ENCODE measurements around the gene NXPE3. TPM values are rescaled to one million over a fixed set of nuclear protein-coding genes. Genes with fewer than 3 reads are reported as not detected.

Gene NXPE3
- total and polyA plus RNA-seq, 9 of the 15 experiments (the other 6 are each of a cell fraction or from before 2014, with no cell fraction given) = 0.25 to 2.5 (median 0.95) TPM

DNA sequence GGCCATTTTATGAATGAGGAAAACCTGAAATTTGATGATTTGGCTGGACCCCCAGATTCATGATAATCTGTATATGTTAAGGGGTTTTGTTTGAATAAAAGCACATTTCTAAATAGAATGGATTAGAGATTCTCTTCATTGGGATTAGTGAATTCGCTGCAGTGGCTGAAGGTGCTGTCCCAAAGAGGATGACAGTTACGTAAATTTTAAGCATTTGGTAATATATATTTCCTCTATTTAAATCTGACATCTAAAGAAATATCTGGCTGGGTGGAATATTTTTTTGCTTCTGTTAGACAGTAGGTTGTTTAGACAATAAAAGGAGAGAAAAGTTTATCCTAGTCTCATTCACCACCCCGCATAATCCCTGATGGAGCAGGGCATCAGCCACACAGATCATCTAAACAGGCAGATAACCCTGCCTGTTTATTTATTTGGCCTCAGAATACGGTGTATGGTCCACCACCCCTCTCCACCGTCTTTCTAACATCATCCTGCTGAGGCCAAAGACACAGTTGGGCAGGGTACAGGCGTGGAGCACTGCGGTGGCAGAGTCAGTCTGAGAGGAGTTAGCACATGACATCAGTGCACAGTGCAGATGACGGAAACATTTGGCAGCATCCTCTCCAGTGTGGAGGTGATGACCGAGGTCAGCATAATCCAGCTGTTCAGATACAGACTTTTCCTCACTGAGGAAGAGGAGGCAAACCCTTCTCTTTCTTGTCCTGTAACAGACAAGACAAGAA lies 49.9 kb downstream of the NXPE3 start:
- Histone ChIP-seq H3K27me3 (ENCODE audit: control insufficient read depth in 2 of 2, insufficient read depth in 2 of 2, low read length in 2 of 2) (no peaks in the 10 kb centered on the region), H3K9me1 (ENCODE audit: control insufficient read depth, insufficient read depth, low read length) (no peaks in the 10 kb centered on the region), H2AFZ (ENCODE audit: low read depth, low read length) (no peak overlapping the region), H3K27ac (ENCODE audit: extremely low read depth, low read depth, low read length) (no peak overlapping the region), H3K9me3 (replicated peaks; ENCODE audit: control insufficient read depth, insufficient read depth, low read depth, low read length) (no peaks in the 10 kb centered on the region), H3K4me2 (ENCODE audit: insufficient read depth, low read length) (no peak overlapping the region), H3K4me1 (replicated peaks in 1 of 2; ENCODE audit: control insufficient read depth in 2 of 2, insufficient read depth in 2 of 2, low read length in 2 of 2) (peaks cover 3 to 5% of the 10 kb centered on the region in 2 experiments; a peak in 3 of 5 replicates), H4K20me1 (replicated peaks; ENCODE audit: control insufficient read depth, insufficient read depth, low read length) (no peaks in the 10 kb centered on the region), H3K9ac (ENCODE audit: insufficient read depth in 1 of 2, low read depth in 2 of 2, low read length in 2 of 2) (no peak overlapping the region), H3K4me3 (no peak overlapping the region), H3K79me2 (ENCODE audit: control insufficient read depth, insufficient read depth, low read length) (no peaks in the 10 kb centered on the region), H3K36me3 (ENCODE audit: control insufficient read depth, insufficient read depth, low read length) (no peaks in the 10 kb centered on the region)
- ATAC-seq (peak; percentile 34), DNase-seq (ENCODE audit: extremely low read depth in 1 of 4, low spot score in 3 of 4) (no peak), FAIRE-seq (no peak)
- in situ Hi-C loops (cut with MboI) = no loop called here
- ChIA-PET POLR2A (interaction anchor here (1.2 to 1.8 kb wide), 2 partner anchors 21 to 28 kb away, joined by 4 to 16 read pairs; partner anchors contain the start of gene NFKBIZ), CTCF (ENCODE audit: low intra/inter-chr PET ratio) (no interaction called here)
- TF ChIP-seq TBP (optimal IDR thresholded peaks at IDR 0.05; ENCODE audit: low read depth, low read length) (no peak), GATAD2A (IDR thresholded peaks at IDR 0.05) (no peak), ZNF696 (CRISPR knock-in tag; conservative IDR thresholded peaks at IDR 0.05) (no peak), E2F3 (CRISPR knock-in tag; IDR thresholded peaks at IDR 0.05) (no peak), SAFB2 (IDR thresholded peaks at IDR 0.05; ENCODE audit: borderline replicate concordance, low read depth, low read length, severe bottlenecking) (no peak), FOS (IDR thresholded peaks at IDR 0.05; ENCODE audit: extremely low read depth, insufficient read length) (no peak), TAL1 (IDR thresholded peaks at IDR 0.05) (no peak), NBN (IDR thresholded peaks at IDR 0.05; ENCODE audit: low read depth) (no peak)
- TF ChIP-seq, protein P1, sequence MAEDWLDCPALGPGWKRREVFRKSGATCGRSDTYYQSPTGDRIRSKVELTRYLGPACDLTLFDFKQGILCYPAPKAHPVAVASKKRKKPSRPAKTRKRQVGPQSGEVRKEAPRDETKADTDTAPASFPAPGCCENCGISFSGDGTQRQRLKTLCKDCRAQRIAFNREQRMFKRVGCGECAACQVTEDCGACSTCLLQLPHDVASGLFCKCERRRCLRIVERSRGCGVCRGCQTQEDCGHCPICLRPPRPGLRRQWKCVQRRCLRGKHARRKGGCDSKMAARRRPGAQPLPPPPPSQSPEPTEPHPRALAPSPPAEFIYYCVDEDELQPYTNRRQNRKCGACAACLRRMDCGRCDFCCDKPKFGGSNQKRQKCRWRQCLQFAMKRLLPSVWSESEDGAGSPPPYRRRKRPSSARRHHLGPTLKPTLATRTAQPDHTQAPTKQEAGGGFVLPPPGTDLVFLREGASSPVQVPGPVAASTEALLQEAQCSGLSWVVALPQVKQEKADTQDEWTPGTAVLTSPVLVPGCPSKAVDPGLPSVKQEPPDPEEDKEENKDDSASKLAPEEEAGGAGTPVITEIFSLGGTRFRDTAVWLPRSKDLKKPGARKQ (CRISPR knock-in tag; IDR thresholded peaks at IDR 0.05) = no peak
- TF ChIP-seq, protein P2, sequence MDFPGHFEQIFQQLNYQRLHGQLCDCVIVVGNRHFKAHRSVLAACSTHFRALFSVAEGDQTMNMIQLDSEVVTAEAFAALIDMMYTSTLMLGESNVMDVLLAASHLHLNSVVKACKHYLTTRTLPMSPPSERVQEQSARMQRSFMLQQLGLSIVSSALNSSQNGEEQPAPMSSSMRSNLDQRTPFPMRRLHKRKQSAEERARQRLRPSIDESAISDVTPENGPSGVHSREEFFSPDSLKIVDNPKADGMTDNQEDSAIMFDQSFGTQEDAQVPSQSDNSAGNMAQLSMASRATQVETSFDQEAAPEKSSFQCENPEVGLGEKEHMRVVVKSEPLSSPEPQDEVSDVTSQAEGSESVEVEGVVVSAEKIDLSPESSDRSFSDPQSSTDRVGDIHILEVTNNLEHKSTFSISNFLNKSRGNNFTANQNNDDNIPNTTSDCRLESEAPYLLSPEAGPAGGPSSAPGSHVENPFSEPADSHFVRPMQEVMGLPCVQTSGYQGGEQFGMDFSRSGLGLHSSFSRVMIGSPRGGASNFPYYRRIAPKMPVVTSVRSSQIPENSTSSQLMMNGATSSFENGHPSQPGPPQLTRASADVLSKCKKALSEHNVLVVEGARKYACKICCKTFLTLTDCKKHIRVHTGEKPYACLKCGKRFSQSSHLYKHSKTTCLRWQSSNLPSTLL (IDR thresholded peaks at IDR 0.05) = no peak
- BruUV-seq (replicated peaks) = no TSS peak
- intact Hi-C loops (cut with micrococcal nuclease) = no loop called here
- 54% methylated on average over 9 of the region's 9 CpGs for WGBS (ENCODE audit: insufficient coverage, low coverage, missing lambda C conversion rate)

All from K562 (cell line).